MCF 10A (cell line): ENCODE measurements around the gene PSMD14. TPM values are rescaled to one million over a fixed set of nuclear protein-coding genes. Genes with fewer than 3 reads are reported as not detected.

Experiments used
- BruUV-seq: library from RNA; stranded (reverse); fragments of 400-500 nt; replicated peaks from 2 replicates; lab custom pipeline; 2021; lab: Mats Ljungman, UMichigan
- CTCF ChIA-PET: fragments of 300-600 bp; sonication (Branson Sonifier 250); formaldehyde crosslinking; extraction: SDS; loops from one replicate; lab custom pipeline; 2021; ENCODE audit warnings: antibody characterized with exemption, inconsistent platforms; lab: Yijun Ruan, JAX
- POLR2A ChIA-PET: fragments of 300-600, 350-650 bp; sonication (Branson Sonifier 250); formaldehyde crosslinking; extraction: SDS; loops from one replicate; lab custom pipeline; 2020; ENCODE audit warnings: antibody characterized with exemption, inconsistent platforms; lab: Yijun Ruan, JAX
- DNase-seq: peaks from one replicate; pipeline ENCODE4 v3.0.0-alpha.2; 2018; ENCODE audit not compliant: unreplicated experiment
- H3K27ac Mint-ChIP-seq: one replicate; pipeline ENCODE4 v1.8.0; 2022; ENCODE audit warnings: mild to moderate bottlenecking, low read depth, mixed read lengths; ENCODE audit not compliant: unreplicated experiment
- H3K27me3 Mint-ChIP-seq: one replicate; pipeline ENCODE4 v1.8.0; 2022; ENCODE audit warnings: mixed read lengths; ENCODE audit not compliant: insufficient read depth, unreplicated experiment
- H3K36me3 Mint-ChIP-seq: one replicate; pipeline ENCODE4 v1.8.0; 2022; ENCODE audit warnings: mild to moderate bottlenecking, moderate library complexity, mixed read lengths; ENCODE audit not compliant: insufficient read depth, unreplicated experiment
- H3K4me1 Mint-ChIP-seq: one replicate; pipeline ENCODE4 v1.8.0; 2022; ENCODE audit warnings: mixed read lengths; ENCODE audit not compliant: insufficient read depth, unreplicated experiment
- H3K4me3 Mint-ChIP-seq: one replicate; pipeline ENCODE4 v1.8.0; 2022; ENCODE audit warnings: mild to moderate bottlenecking, moderate library complexity, mixed read lengths; ENCODE audit not compliant: unreplicated experiment
- H3K9me3 Mint-ChIP-seq: one replicate; pipeline ENCODE4 v1.8.0; 2022; ENCODE audit warnings: mixed read lengths; ENCODE audit not compliant: unreplicated experiment
- intact Hi-C: fragments of 100-400 bp; cut with micrococcal nuclease; formaldehyde crosslinking; loops from 2 replicates; pipeline ENCODE4 v1.14.1; 2022
- total RNA-seq: library from RNA; stranded (reverse); gene quantifications from 2 replicates; pipeline ENCODE4 v1.2.3, GENCODE V29; 2022
- TF ChIP-seq, protein P1 (sequence below): fragments of 200-600 bp; IDR thresholded peaks from one replicate; pipeline ENCODE4 v1.8.0; 2022; ENCODE audit warnings: antibody characterized with exemption, mild to moderate bottlenecking; ENCODE audit not compliant: unreplicated experiment

The PSMD14 gene
- total RNA-seq, 1 experiment from 2014 or later: 130 TPM

DNA sequence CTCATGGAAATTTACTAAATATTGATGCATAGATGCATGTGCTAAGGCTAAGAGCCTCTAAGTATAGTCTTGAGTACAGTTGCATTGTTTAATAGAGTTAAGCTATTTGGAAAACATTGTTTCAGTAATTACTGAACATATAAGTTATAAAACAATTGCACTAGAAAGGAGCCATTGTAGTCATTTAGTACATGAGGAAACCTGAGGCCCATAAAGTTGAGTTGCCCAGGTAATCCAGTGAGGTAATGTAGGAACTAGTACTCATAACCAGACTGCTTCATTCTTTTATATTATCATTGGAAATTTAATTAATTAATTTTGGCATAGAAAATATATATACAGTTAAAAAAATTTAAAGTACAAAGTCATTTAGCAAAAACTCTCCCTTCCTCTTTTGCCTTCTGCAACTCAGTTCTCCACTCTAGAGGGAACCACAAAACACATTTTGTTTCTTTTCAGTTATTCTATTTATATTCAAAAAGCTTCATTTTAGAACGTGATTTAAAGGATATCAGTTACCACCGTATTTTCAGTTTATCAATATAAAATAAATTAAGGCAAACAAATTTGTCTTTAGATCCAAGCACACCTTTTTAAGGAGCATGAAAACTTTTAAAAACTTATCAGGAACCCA, 80.0 kb downstream of the PSMD14 start:
- H3K27ac Mint-ChIP-seq: no peak overlapping the region
- no peaks in the 10 kb centered on the region for H3K27me3 Mint-ChIP-seq
- no TSS peak for BruUV-seq
- peaks cover 11% of the 10 kb centered on the region for H3K36me3 Mint-ChIP-seq
- POLR2A ChIA-PET: interaction anchor here (1.6 kb wide), 1 partner anchor 80 kb away, joined by 4 read pairs; the partner anchor contains the start of gene PSMD14
- CTCF ChIA-PET: interaction anchor here (1.2 kb wide), 1 partner anchor 13 kb away, joined by 3 read pairs; no protein-coding TSS in a partner anchor
- no peaks in the 10 kb centered on the region for H3K4me1 Mint-ChIP-seq
- no peak for DNase-seq
- H3K4me3 Mint-ChIP-seq: no peak overlapping the region
- H3K9me3 Mint-ChIP-seq: no peaks in the 10 kb centered on the region
- TF ChIP-seq, protein P1, sequence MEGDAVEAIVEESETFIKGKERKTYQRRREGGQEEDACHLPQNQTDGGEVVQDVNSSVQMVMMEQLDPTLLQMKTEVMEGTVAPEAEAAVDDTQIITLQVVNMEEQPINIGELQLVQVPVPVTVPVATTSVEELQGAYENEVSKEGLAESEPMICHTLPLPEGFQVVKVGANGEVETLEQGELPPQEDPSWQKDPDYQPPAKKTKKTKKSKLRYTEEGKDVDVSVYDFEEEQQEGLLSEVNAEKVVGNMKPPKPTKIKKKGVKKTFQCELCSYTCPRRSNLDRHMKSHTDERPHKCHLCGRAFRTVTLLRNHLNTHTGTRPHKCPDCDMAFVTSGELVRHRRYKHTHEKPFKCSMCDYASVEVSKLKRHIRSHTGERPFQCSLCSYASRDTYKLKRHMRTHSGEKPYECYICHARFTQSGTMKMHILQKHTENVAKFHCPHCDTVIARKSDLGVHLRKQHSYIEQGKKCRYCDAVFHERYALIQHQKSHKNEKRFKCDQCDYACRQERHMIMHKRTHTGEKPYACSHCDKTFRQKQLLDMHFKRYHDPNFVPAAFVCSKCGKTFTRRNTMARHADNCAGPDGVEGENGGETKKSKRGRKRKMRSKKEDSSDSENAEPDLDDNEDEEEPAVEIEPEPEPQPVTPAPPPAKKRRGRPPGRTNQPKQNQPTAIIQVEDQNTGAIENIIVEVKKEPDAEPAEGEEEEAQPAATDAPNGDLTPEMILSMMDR: no peak
- intact Hi-C loops: no loop called here

DNA sequence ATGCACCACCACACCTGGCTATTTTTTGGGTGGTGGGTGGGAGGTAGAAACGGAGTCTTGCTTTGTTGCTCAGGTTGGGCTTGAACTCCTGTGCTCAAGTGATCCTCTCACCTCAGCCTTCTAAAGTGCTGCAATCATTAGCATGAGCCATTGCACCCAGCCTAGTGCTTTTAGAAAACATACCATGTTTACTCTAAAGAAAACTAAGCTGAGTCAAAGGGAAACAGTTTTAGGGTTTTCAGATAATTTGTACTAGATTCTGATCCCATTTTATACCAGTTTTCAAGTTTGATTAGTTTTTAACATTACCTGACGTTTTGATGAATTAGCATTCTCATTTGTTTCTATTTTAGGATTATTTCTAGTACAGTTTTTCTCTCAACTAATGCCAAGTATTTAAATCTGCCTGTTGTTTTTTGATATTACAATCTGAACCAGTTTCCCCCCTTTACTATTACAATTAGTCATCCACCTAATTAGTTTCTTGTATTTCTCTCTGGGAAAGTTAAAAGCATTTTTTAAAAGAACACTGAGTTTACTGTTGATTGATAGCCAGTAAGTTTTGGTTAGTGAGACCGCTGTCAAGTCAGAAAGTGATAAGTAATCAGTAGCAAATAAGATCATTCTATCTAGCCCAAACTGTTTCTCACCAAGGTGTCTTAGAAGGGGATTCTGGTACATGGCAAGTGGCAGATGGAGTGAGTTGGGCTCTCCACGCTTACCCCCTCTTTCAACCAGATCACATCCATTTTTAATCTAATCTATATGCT, 83.7 kb downstream of the PSMD14 start:
- ChIA-PET CTCF (interaction anchor here (0.5 kb wide), 1 partner anchor 555 kb away, joined by 5 read pairs; no protein-coding TSS in a partner anchor), POLR2A (no interaction called here)
- peaks cover 27% of the 10 kb centered on the region for H3K36me3 Mint-ChIP-seq
- intact Hi-C loops: no loop called here
- no peaks in the 10 kb centered on the region for H3K27me3 Mint-ChIP-seq
- TF ChIP-seq, protein P1: no peak
- no TSS peak for BruUV-seq
- no peak overlapping the region for H3K4me3 Mint-ChIP-seq
- DNase-seq: no peak
- no peaks in the 10 kb centered on the region for H3K9me3 Mint-ChIP-seq
- H3K27ac Mint-ChIP-seq: no peak overlapping the region
- H3K4me1 Mint-ChIP-seq: no peaks in the 10 kb centered on the region

DNA sequence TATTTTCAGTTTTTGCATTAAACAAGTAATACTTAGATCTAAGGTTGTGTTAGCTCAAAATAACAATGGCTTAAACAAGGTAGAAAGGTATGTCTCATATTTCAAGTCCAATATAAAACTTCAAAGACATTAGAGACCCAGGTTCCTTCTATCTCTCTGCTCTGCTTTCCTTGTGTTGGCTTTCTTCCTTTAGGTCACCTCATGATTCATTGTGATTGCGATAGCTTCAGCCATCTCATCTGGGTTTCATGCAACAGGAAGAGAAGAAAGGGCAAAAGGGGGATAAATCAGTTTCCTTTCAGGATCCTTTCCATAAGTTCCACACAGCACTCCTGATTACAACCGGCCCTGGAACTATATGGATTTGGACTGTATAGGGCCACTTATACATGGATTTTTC, 91.9 kb downstream of the PSMD14 start:
- Mint-ChIP-seq H3K36me3 (peaks cover 49% of the 10 kb centered on the region), H3K27me3 (no peaks in the 10 kb centered on the region), H3K4me1 (no peaks in the 10 kb centered on the region), H3K9me3 (no peaks in the 10 kb centered on the region), H3K27ac (no peak overlapping the region), H3K4me3 (no peak overlapping the region)
- intact Hi-C loops: no loop called here
- no TSS peak for BruUV-seq
- ChIA-PET POLR2A (no interaction called here), CTCF (no interaction called here)
- TF ChIP-seq, protein P1: no peak
- peak; percentile 39 for DNase-seq

DNA sequence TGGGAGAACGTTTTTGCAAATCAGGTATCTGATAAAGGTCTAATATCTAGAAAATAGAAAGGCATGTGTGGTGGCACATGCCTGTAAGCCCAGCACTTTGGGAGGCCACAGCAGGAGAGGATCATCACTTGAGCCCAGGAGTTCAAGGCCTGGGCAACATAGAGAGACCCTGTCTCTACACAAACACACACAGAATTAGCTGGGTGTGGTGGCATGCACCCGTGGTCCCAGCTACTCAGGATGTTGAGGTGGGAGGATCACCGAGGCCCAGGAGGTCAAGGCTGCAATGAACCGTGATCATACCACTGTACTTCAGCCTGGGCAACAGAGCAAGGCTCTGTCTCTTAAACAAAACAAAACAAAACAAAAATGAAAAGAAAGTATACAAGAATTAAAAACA, 94.1 kb downstream of the PSMD14 start:
- Mint-ChIP-seq H3K4me3 (no peak overlapping the region), H3K27me3 (no peaks in the 10 kb centered on the region), H3K4me1 (peaks cover 6% of the 10 kb centered on the region), H3K9me3 (no peaks in the 10 kb centered on the region), H3K27ac (no peak overlapping the region), H3K36me3 (peaks cover 39% of the 10 kb centered on the region)
- DNase-seq: no peak
- CTCF ChIA-PET: no interaction called here
- TF ChIP-seq, protein P1: no peak
- POLR2A ChIA-PET: interaction anchor here (0.9 kb wide), 1 partner anchor 9 kb away, joined by 5 read pairs; no protein-coding TSS in a partner anchor
- intact Hi-C loops: no loop called here
- BruUV-seq: no TSS peak
